Thymus (tissue), 11 donors: ENCODE measurements around the gene WDR7. TPM values are rescaled to one million over a fixed set of nuclear protein-coding genes. Genes with fewer than 3 reads are reported as not detected.

Experiments used
- DNase-seq, 9 donors: peaks; one replicate each; pipeline ENCODE4 v3.0.0-alpha.2; 2013; ENCODE audit warnings: low spot score in 9 of 9, low read depth in 6 of 9, missing footprints in 1 of 9
- H3K27ac ChIP-seq, 2 donors: one replicate each; pipeline ENCODE4 v1.5.1; 2013; ENCODE audit warnings: control low read depth in 1 of 2, low read depth in 1 of 2, low read length in 1 of 2, mild to moderate bottlenecking in 1 of 2, moderate library complexity in 1 of 2
- H3K27me3 ChIP-seq, 2 donors: one replicate each; pipeline ENCODE4 v1.5.1; 2013; ENCODE audit warnings: low read length in 1 of 2; ENCODE audit not compliant: control insufficient read depth in 2 of 2, insufficient read depth in 1 of 2
- H3K36me3 ChIP-seq, 2 donors: one replicate each; pipeline ENCODE4 v1.5.1; 2013; ENCODE audit warnings: low read length in 1 of 2, mild to moderate bottlenecking in 1 of 2, moderate library complexity in 1 of 2; ENCODE audit not compliant: control insufficient read depth in 2 of 2, insufficient read depth in 2 of 2
- H3K4me1 ChIP-seq, 2 donors: one replicate each; pipeline ENCODE4 v1.5.1; 2013; ENCODE audit warnings: low read length in 2 of 2; ENCODE audit not compliant: control insufficient read depth in 2 of 2, insufficient read depth in 2 of 2
- H3K4me3 ChIP-seq, 2 donors: one replicate each; pipeline ENCODE4 v1.5.1; 2013; ENCODE audit warnings: low read length in 2 of 2, control low read depth in 1 of 2, mild to moderate bottlenecking in 1 of 2
- H3K9me3 ChIP-seq, 2 donors: one replicate each; pipeline ENCODE4 v1.5.1; 2013; ENCODE audit warnings: low read length in 1 of 2, mild to moderate bottlenecking in 1 of 2; ENCODE audit not compliant: control insufficient read depth in 2 of 2, insufficient read depth in 1 of 2
- WGBS: extraction: QIAGEN DNeasy Blood & Tissue Kit; methylation state at CpG from one replicate; pipeline ENCODE4 v1.1.7; 2013; 5-methylcytosine and 5-hydroxymethylcytosine counted together
- polyA plus RNA-seq: library from polyadenylated mRNA; stranded (reverse); fragments of 200-250 nt; gene quantifications from one replicate; pipeline ENCODE4 v1.2.3, GENCODE V29; 2013
- total RNA-seq: library from RNA; stranded (reverse); fragments of 120-200 nt; gene quantifications from one replicate; pipeline ENCODE4 v1.2.4, GENCODE V29; 2013
- donor health status: healthy.

Gene WDR7
- total and polyA plus RNA-seq, 2 donors, result 9.0 to 20.5 TPM

- Histone ChIP-seq H3K4me3 (peak overlapping the region; percentile 76 to 77), H3K9me3 (no peaks in the 10 kb centered on the region), H3K36me3 (peaks cover 4 to 5% of the 10 kb centered on the region in 2 donors), H3K27ac (peak overlapping the region; percentile 85 to 91), H3K4me1 (peaks cover 3 to 8% of the 10 kb centered on the region in 2 donors), H3K27me3 (no peaks in the 10 kb centered on the region)
- DNase-seq, result peak in 4 of 9 donors; percentile 9 to 41 (median 27)
- WGBS, result under 1% methylated on average over 18 of the region's 18 CpGs
These were observed 13.4 kb upstream of the WDR7 start for GRCh38 chr18:56637711-56638231.

DNA sequence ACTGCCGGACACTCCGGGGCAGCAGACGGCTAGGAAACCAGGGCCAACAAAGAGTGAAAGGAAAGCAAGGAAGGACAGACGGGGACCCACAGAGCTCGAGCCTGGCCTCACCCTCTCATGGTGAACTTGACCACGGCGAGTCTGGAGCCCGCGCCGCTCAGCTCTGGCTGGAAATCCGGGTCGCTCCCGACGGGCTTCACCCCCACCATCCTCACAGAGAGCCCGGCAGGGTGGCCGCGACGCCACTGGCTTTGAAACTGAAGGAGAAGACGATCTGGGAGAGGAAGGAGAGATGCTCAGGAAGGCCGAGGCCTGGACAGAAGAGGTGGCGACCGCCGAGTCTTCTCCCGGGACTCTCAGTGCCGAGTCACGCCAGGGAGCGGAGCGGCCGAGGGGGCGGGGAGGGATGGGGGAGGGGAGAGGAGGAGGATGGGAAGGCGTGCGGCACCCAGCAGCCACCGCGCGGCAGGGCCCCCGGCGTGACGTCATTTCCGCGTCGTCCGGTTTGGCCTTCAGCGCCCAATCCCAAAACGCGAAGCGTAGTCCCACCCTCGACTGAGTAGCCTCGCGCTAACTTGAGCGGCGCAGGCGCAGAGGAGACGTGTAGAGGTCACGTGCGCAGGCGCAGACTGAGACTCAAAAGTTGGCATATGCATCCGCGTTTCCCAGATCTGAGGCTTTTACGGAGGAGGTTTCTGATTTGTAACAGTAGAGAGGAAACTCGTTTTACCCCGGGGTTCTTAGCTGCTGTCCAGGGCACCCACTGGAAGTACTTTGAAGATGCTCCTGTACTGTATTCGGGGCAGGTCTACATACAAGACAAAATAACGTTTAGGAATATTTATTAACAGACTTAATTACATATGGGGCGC lies 12.7 kb upstream of the WDR7 start, which contains the start of gene TXNL1:
Gene TXNL1, minus strand, starts transcription at position 361 of the 872 bp plus-strand sequence. Its CDS starts 152 bp downstream, at position 209.
- peak; percentile 94 to 99 (median 97) for DNase-seq
- WGBS, result 1% methylated on average over 64 of the region's 64 CpGs
- no peaks in the 10 kb centered on the region for H3K27me3 ChIP-seq

DNA sequence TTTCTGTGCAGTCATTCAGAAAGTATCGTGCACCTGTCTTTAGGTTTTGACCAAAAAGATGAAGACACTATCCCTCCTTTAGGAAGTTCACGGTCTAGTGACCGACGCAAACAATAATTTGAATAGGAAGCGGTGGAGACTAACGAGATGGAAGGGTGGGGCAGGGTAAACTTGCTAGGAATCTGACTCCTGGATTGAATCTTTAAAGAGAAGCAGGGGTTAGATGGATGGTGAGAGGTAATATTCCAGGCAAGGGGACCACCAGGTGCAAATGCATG lies 12.1 kb upstream of the WDR7 start:
- no peaks in the 10 kb centered on the region for H3K9me3 ChIP-seq
- DNase-seq, result peak in 1 of 9 donors; percentile 11
- peak overlapping the region; percentile 76 to 77 for H3K4me3 ChIP-seq
- H3K36me3 ChIP-seq, result peaks cover 4% of the 10 kb centered on the region in 2 donors
- H3K27ac ChIP-seq, result peak overlapping the region; percentile 85 to 91
- H3K27me3 ChIP-seq, result no peaks in the 10 kb centered on the region
- peaks cover 3 to 8% of the 10 kb centered on the region in 2 donors for H3K4me1 ChIP-seq
- WGBS, result 50% methylated on average over 6 of the region's 6 CpGs

More for the DNA sequence above, 12.7 kb upstream of the WDR7 start, which contains the start of gene TXNL1:
- H3K4me3 ChIP-seq, result peak within 1 kb of the TSS; percentile 76 to 77
- H3K9me3 ChIP-seq, result no peaks in the 10 kb centered on the region
- H3K36me3 ChIP-seq, result peaks cover 4 to 5% of the 10 kb centered on the region in 2 donors
- peaks cover 3 to 8% of the 10 kb centered on the region in 2 donors for H3K4me1 ChIP-seq
- peak within 1 kb of the TSS; percentile 85 to 91 for H3K27ac ChIP-seq

DNA sequence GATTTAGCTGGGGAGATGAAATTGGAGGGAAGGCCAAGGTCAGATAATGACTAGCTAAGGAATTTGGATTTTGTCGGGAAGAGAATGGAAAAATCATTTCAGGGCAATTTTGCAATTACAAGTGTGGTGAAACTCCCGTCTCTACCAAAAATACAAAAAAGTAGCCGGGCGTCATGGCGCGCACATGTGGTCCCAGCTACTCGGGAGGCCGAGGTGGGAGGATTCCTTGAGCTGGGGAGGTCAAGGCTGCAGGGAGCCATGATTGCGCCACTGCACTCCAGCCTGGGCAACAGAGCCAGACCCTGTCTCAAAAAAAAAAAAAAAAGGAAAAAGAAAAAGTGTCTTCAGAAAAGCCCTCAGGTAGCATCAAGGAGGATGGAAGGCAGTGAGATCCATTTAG lies 11.6 kb upstream of the WDR7 start:
- no peaks in the 10 kb centered on the region for H3K27me3 ChIP-seq
- peaks cover 3 to 8% of the 10 kb centered on the region in 2 donors for H3K4me1 ChIP-seq
- H3K27ac ChIP-seq, result no peak overlapping the region
- no peak overlapping the region for H3K4me3 ChIP-seq
- DNase-seq, result no peak
- 99% methylated on average over 9 of the region's 9 CpGs for WGBS
- H3K9me3 ChIP-seq, result no peaks in the 10 kb centered on the region
- H3K36me3 ChIP-seq, result peaks cover 0 to 4% of the 10 kb centered on the region in 2 donors

DNA sequence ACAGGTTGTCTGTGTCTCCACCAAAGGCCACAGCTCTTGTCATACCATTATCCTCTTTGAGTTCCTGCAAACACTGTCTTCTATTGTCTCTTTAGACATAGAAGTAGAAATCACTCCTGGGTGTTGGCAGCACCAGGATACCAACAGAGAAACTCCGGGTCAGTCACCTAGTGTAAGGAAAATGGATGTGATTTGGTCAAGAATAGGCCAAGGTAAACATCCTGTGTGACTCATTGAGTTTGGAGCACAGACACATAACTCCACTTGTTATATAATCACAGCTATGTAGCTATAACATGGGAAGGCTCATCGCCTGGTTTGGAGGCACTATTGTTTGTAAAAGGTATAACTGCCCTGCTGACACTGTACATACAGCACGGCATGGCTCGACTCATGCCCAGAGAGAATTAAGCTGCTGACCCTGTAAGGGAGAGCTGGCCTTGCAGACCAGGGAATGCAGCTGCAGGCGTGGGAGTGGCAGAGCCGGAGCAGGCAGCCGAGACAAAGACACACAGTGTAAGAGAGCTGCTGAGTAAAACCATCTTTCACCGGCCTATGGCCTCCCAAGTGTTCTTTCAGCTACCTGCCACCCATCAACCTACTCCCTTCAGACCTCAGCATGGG lies 9.3 kb upstream of the WDR7 start:
- Histone ChIP-seq H3K27me3 (no peaks in the 10 kb centered on the region), H3K27ac (no peak overlapping the region), H3K9me3 (no peaks in the 10 kb centered on the region), H3K4me1 (peaks cover 3 to 8% of the 10 kb centered on the region in 2 donors), H3K36me3 (no peaks in the 10 kb centered on the region), H3K4me3 (no peak overlapping the region)
- no peak for DNase-seq
- 97% methylated on average over 8 of the region's 8 CpGs for WGBS

GRCh38 chr18:56643381-56643780 lies 7.8 kb upstream of the WDR7 start:
- no peaks in the 10 kb centered on the region for H3K27me3 ChIP-seq
- H3K36me3 ChIP-seq, result no peaks in the 10 kb centered on the region
- H3K4me1 ChIP-seq, result peaks cover 3 to 8% of the 10 kb centered on the region in 2 donors
- no peak overlapping the region for H3K4me3 ChIP-seq
- no peak overlapping the region for H3K27ac ChIP-seq
- no peaks in the 10 kb centered on the region for H3K9me3 ChIP-seq
- DNase-seq, result no peak
- 97% methylated on average over 3 of the region's 3 CpGs for WGBS

- WGBS, result 83% methylated on average over 5 of the region's 5 CpGs
- Histone ChIP-seq H3K27ac (no peak overlapping the region), H3K36me3 (no peaks in the 10 kb centered on the region), H3K27me3 (no peaks in the 10 kb centered on the region), H3K4me3 (no peak overlapping the region), H3K4me1 (no peaks in the 10 kb centered on the region), H3K9me3 (no peaks in the 10 kb centered on the region)
- DNase-seq, result peak in 3 of 9 donors; percentile 19 to 63 (median 26)
These were observed 5.6 kb upstream of the WDR7 start for GRCh38 chr18:56645415-56646016.

DNA sequence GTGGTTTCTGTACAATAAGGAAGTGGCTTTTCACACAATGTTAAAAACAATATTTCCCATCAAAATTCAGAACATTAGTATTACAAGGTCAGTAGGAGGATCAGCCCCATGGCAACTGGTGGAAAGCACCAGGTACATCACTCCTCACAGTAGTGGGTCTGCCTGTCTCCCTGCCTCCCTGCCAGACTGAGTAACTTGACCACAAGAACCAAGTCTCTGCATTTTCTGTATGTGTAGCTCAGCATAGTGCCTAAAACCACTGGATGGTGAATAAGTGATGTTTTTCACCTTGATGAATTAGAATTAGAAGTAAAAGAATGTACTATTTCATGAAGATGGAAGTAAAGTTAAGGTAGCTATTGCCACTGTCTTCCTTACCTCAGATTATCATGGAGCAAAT lies 4.1 kb upstream of the WDR7 start:
- Histone ChIP-seq H3K9me3 (no peaks in the 10 kb centered on the region), H3K27me3 (no peaks in the 10 kb centered on the region), H3K4me3 (no peak overlapping the region), H3K36me3 (no peaks in the 10 kb centered on the region), H3K27ac (no peak overlapping the region), H3K4me1 (peaks cover 2 to 7% of the 10 kb centered on the region in 2 donors)
- DNase-seq, result no peak
